HCT116 (cell line): ENCODE data around the gene PRR29. TPM values are rescaled to one million over a fixed set of nuclear protein-coding genes. Genes with fewer than 3 reads are reported as not detected.

ENCODE experiments used
- ATAC-seq: fragments of 200-7000 bp; cut with Tn5 transposase; 2 replicates; pipeline ENCODE4 v1.9.1; 2020; ENCODE audit warnings: mild to moderate bottlenecking, moderate library complexity
- BruUV-seq: library from RNA; stranded (reverse); fragments of 400-500 nt; replicated peaks from 2 replicates; lab custom pipeline; 2021; lab: Mats Ljungman, UMichigan
- CTCF ChIA-PET: fragments of 300-600 bp; sonication (Branson Sonifier 250); formaldehyde crosslinking; loops from one replicate; lab custom pipeline; 2021; ENCODE audit warnings: antibody characterized with exemption; lab: Charles Lee
- POLR2A ChIA-PET: fragments of 300-600, 350-600 bp; sonication (Branson Sonifier 250); formaldehyde crosslinking; loops from one replicate; lab custom pipeline; 2021; ENCODE audit warnings: antibody characterized with exemption; lab: Charles Lee
- RAD21 ChIA-PET, 2 experiments: fragments of 300-600 bp; sonication (Branson Sonifier 250); formaldehyde crosslinking; loops; one replicate each; lab custom pipeline; 2023; ENCODE audit warnings: low total read pairs in 2 of 2; ENCODE audit not compliant: uncharacterized antibody in 2 of 2, unreplicated experiment in 2 of 2, low non-redundant PET in 1 of 2; lab: Charles Lee
- DNase-seq: peaks from one replicate; pipeline ENCODE4 v3.0.0-alpha.2; 2010; ENCODE audit warnings: low read depth, low spot score
- H2AFZ ChIP-seq: fragments of 200-600 bp; shearing (Covaris generic), sonication (generic); 2 replicates; pipeline ENCODE4 v1.6.1; 2017; ENCODE audit warnings: low read depth, mixed run types, mixed read lengths, antibody characterized with exemption, low read length; ENCODE audit not compliant: poor library complexity, severe bottlenecking
- H3K27ac ChIP-seq: 2 replicates; pipeline ENCODE4 v1.5.1; 2012; ENCODE audit warnings: low read depth, low read length
- H3K27me3 ChIP-seq: fragments of 200-600 bp; sonication (generic); 2 replicates; pipeline ENCODE4 v1.6.1; 2016; ENCODE audit warnings: mixed run types, low read length, mixed read lengths; ENCODE audit not compliant: insufficient read depth
- H3K36me3 ChIP-seq, 2 experiments: fragments of 200-500 bp in 1 of 2; fragments of 200-600 bp in 1 of 2; sonication (Bioruptor generic) in 1 of 2; sonication (generic) in 1 of 2; 2 replicates each; pipeline versions ENCODE4 v1.5.1 to v1.6.1; 2014 to 2016; ENCODE audit warnings: low read length in 2 of 2, inconsistent platforms in 1 of 2, mixed read lengths in 1 of 2, mixed run types in 1 of 2; ENCODE audit not compliant: insufficient read depth in 2 of 2, control insufficient read depth in 1 of 2
- H3K4me1 ChIP-seq, 2 experiments: fragments of 200-600 bp in 1 of 2; sonication (generic) in 1 of 2; 2 replicates each; pipeline versions ENCODE4 v1.5.1 to v1.6.1; 2012 to 2017; ENCODE audit warnings: low read length in 2 of 2, inconsistent platforms in 1 of 2, mild to moderate bottlenecking in 1 of 2, mixed read lengths in 1 of 2, mixed run types in 1 of 2, moderate library complexity in 1 of 2; ENCODE audit not compliant: insufficient read depth in 2 of 2, control insufficient read depth in 1 of 2
- H3K4me2 ChIP-seq: fragments of 200-600 bp; sonication (generic); 2 replicates; pipeline ENCODE4 v1.6.1; 2017; ENCODE audit warnings: mixed run types, low read length, mixed read lengths
- H3K4me3 ChIP-seq, 2 experiments: fragments of 200-600 bp in 1 of 2; sonication (generic) in 1 of 2; replicated peaks in 1 of 2; 2 replicates each; pipeline ENCODE4 v1.5.1; 2011 to 2016; ENCODE audit warnings: low read length in 2 of 2, control low read depth in 1 of 2, low read depth in 1 of 2, mild to moderate bottlenecking in 1 of 2, mixed read lengths in 1 of 2, mixed run types in 1 of 2
- H3K79me2 ChIP-seq: fragments of 200-600 bp; sonication (generic); 2 replicates; pipeline ENCODE4 v1.6.1; 2017; ENCODE audit warnings: mild to moderate bottlenecking, mixed run types, low read length, moderate library complexity, mixed read lengths; ENCODE audit not compliant: insufficient read depth
- H3K9ac ChIP-seq: fragments of 200-600 bp; sonication (generic); 2 replicates; pipeline ENCODE4 v1.6.1; 2016; ENCODE audit warnings: low read length, mixed read lengths
- H3K9me2 ChIP-seq: fragments of 200-600 bp; sonication (generic), shearing (Covaris generic); 2 replicates; pipeline ENCODE4 v1.6.1; 2017; ENCODE audit warnings: mixed run types, mild to moderate bottlenecking, moderate library complexity; ENCODE audit not compliant: insufficient read depth
- H3K9me3 ChIP-seq, 2 experiments: fragments of 200-500 bp in 1 of 2; fragments of 200-600 bp in 1 of 2; sonication (Bioruptor generic) in 1 of 2; sonication (generic) in 1 of 2; 2 replicates each; pipeline ENCODE4 v1.6.1; 2014 to 2017; ENCODE audit warnings: low read length in 2 of 2, mixed read lengths in 2 of 2, inconsistent platforms in 1 of 2, low read depth in 1 of 2, mild to moderate bottlenecking in 1 of 2, mixed run types in 1 of 2, moderate library complexity in 1 of 2; ENCODE audit not compliant: control insufficient read depth in 1 of 2, insufficient read depth in 1 of 2
- H4K20me1 ChIP-seq: fragments of 200-600 bp; sonication (generic), shearing (Covaris generic); 2 replicates; pipeline ENCODE4 v1.6.1; 2017; ENCODE audit warnings: mixed run types, mild to moderate bottlenecking, moderate library complexity; ENCODE audit not compliant: insufficient read depth
- EZH2phosphoT487 ChIP-seq: fragments of 200-600 bp; IDR thresholded peaks from 2 replicates; pipeline ENCODE4 v1.6.1; 2018; ENCODE audit warnings: antibody characterized with exemption, borderline replicate concordance
- JUND ChIP-seq: IDR thresholded peaks from 2 replicates; pipeline ENCODE4 v1.6.1; 2012
- POLR2A ChIP-seq: IDR thresholded peaks from 2 replicates; pipeline ENCODE4 v1.7.0; 2011; ENCODE audit warnings: borderline replicate concordance; ENCODE audit not compliant: insufficient read depth, insufficient read length; ENCODE audit errors: extremely low read depth
- REST ChIP-seq: IDR thresholded peaks from 2 replicates; pipeline ENCODE4 v1.6.1; 2012; ENCODE audit warnings: low read depth
- SIN3A ChIP-seq: IDR thresholded peaks from 2 replicates; pipeline ENCODE4 v1.6.1; 2012; ENCODE audit warnings: low read depth
- SP1 ChIP-seq: IDR thresholded peaks from 2 replicates; pipeline ENCODE4 v1.6.1; 2012; ENCODE audit warnings: low read depth
- SRF ChIP-seq: IDR thresholded peaks from 2 replicates; pipeline ENCODE4 v1.6.1; 2012; ENCODE audit warnings: low read depth
- TCF7L2 ChIP-seq: IDR thresholded peaks from 2 replicates; pipeline ENCODE4 v1.7.0; 2011; ENCODE audit warnings: borderline replicate concordance, inconsistent platforms; ENCODE audit not compliant: insufficient read depth, insufficient read length; ENCODE audit errors: extremely low read depth
- YY1 ChIP-seq: IDR thresholded peaks from 2 replicates; pipeline ENCODE4 v1.6.1; 2011; ENCODE audit warnings: low read length, low read depth, moderate library complexity, mild to moderate bottlenecking; ENCODE audit not compliant: insufficient replicate concordance; ENCODE audit errors: extremely low read depth
- intact Hi-C: fragments of 100-400 bp; cut with micrococcal nuclease; formaldehyde crosslinking; loops from 2 replicates; pipeline ENCODE4 v1.10.0; 2022
- total RNA-seq: library from RNA; stranded (reverse); gene quantifications from one replicate; pipeline ENCODE4 v1.2.1, GENCODE V29; 2021; ENCODE audit not compliant: unreplicated experiment

PRR29 gene
- total RNA-seq, 1 experiment from 2014 or later: not detected

DNA sequence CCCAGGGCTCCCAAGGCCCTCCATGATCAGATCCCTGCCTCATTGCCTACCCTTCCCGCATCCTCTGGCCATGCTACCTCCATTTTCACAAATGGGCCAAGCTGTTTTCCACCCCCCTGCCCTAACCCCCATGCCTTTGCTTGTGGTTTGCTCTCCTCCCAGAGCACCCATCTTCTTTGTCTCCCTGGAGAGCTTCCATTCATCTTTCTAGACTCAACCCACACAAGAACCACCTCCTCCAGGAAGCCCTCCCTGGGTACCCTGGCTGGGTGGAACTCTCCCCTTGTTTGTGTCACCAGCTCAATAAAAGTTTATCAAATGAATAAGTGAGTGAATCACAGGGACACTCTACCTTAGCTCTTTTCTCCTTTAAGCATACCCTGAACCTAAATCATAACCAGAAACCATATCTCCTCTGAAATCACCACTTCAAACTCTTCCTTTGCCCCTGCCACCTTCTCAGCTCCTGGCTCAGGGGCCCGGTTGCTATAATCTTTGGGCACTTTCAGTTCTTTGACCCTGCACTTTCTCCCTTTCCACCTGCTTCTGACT, 22.5 kb upstream of the PRR29 start (continued):
- TF ChIP-seq SIN3A (no peak), REST (no peak), EZH2phosphoT487 (no peak), SP1 (no peak), JUND (no peak)
- TF ChIP-seq, all 23 proteins: peak for 0

- no peak for TF ChIP-seq TCF7L2
- no peak for TF ChIP-seq EZH2phosphoT487
- TF ChIP-seq REST: no peak
- no peak for TF ChIP-seq SRF
- no peak for TF ChIP-seq POLR2A
- TF ChIP-seq YY1: no peak
- no peaks in the 10 kb centered on the region for H3K79me2 ChIP-seq
- H3K4me2 ChIP-seq: no peak overlapping the region
- H3K27ac ChIP-seq: no peak overlapping the region
- ChIA-PET CTCF (interaction anchor here (1.2 to 1.7 kb wide), 4 partner anchors 11 to 49 kb away, joined by 3 to 6 read pairs (median 4); no protein-coding TSS in a partner anchor), POLR2A (no interaction called here), RAD21 (no interaction called here)
- no peaks in the 10 kb centered on the region for H3K36me3 ChIP-seq
- H3K4me3 ChIP-seq: no peak overlapping the region
- ATAC-seq: no peak
- H3K27me3 ChIP-seq: no peaks in the 10 kb centered on the region
- BruUV-seq: no TSS peak
- no peak overlapping the region for H3K9ac ChIP-seq
- no peak overlapping the region for H2AFZ ChIP-seq
- H3K9me3 ChIP-seq: no peaks in the 10 kb centered on the region
- no peaks in the 10 kb centered on the region for H4K20me1 ChIP-seq
- H3K9me2 ChIP-seq: no peaks in the 10 kb centered on the region
- intact Hi-C loops: no loop called here
- DNase-seq: no peak
- peaks cover 23 to 38% of the 10 kb centered on the region in 2 experiments for H3K4me1 ChIP-seq
These were observed 21.4 kb upstream of the PRR29 start for GRCh38 chr17:63976702-63977101.
